Activated CD8-positive, alpha-beta memory T cell treated with anti-CD3 and anti-CD28 coated beads, Interleukin-2, amount 10 ng/mL, durations not matched to agents 7 days and 5 days (primary cell): ENCODE results near the gene ARHGAP5. TPM values are rescaled to one million over a fixed set of nuclear protein-coding genes. Genes with fewer than 3 reads are reported as not detected.

Experiments
- ATAC-seq: fragments of 150-1000 bp; cut with Tn5 transposase; one replicate; pipeline ENCODE4 v1.10.0; 2021; ENCODE audit warnings: moderate library complexity
- CTCF ChIA-PET: fragments of 350-600 bp; sonication (Branson Sonifier 250); formaldehyde crosslinking; loops from one replicate; lab custom pipeline; 2021; ENCODE audit warnings: antibody characterized with exemption; lab: Charles Lee
- DNase-seq: peaks from one replicate; pipeline ENCODE4 v3.0.0-alpha.2; 2020
- H3K27ac Mint-ChIP-seq: one replicate; pipeline ENCODE4 v1.8.0; 2021; ENCODE audit warnings: mild to moderate bottlenecking, mixed read lengths
- H3K27me3 Mint-ChIP-seq: one replicate; pipeline ENCODE4 v1.8.0; 2021; ENCODE audit warnings: mixed read lengths
- H3K36me3 Mint-ChIP-seq: one replicate; pipeline ENCODE4 v1.8.0; 2021; ENCODE audit warnings: mild to moderate bottlenecking, mixed read lengths
- H3K4me1 Mint-ChIP-seq: one replicate; pipeline ENCODE4 v1.8.0; 2021; ENCODE audit warnings: mixed read lengths
- H3K4me3 Mint-ChIP-seq: one replicate; pipeline ENCODE4 v1.8.0; 2021; ENCODE audit warnings: mild to moderate bottlenecking, moderate library complexity, mixed read lengths
- H3K9me3 Mint-ChIP-seq: one replicate; pipeline ENCODE4 v1.8.0; 2022; ENCODE audit warnings: low read depth, mixed read lengths
- total RNA-seq, 2 experiments: library from RNA; stranded (reverse); gene quantifications; one replicate each; pipeline ENCODE4 v1.2.3, GENCODE V29; 2021

ARHGAP5 gene
- total RNA-seq, 2 experiments from 2014 or later: 25.8 to 29.4 TPM

GRCh38 chr14:32055175-32055574 is 21.9 kb upstream of the ARHGAP5 start:
- no peak for DNase-seq
- Mint-ChIP-seq H3K4me3 (no peak overlapping the region), H3K4me1 (no peaks in the 10 kb centered on the region), H3K36me3 (no peaks in the 10 kb centered on the region), H3K27me3 (peaks cover 18% of the 10 kb centered on the region), H3K27ac (no peak overlapping the region), H3K9me3 (no peaks in the 10 kb centered on the region)
- CTCF ChIA-PET: interaction anchor here (0.9 kb wide), 1 partner anchor 196 kb away, joined by 3 read pairs; no protein-coding TSS in a partner anchor
- ATAC-seq: no peak

GRCh38 chr14:32059702-32060101 is 17.4 kb upstream of the ARHGAP5 start:
- DNase-seq: no peak
- Mint-ChIP-seq H3K27ac (no peak overlapping the region), H3K4me3 (no peak overlapping the region), H3K9me3 (no peaks in the 10 kb centered on the region), H3K36me3 (no peaks in the 10 kb centered on the region), H3K4me1 (no peaks in the 10 kb centered on the region), H3K27me3 (peaks cover 23% of the 10 kb centered on the region)
- no peak for ATAC-seq
- CTCF ChIA-PET: interaction anchor here (1.0 kb wide), 1 partner anchor 10 kb away, joined by 3 read pairs; no protein-coding TSS in a partner anchor

GRCh38 chr14:32064931-32065330 is 12.2 kb upstream of the ARHGAP5 start:
- CTCF ChIA-PET: interaction anchor here (1.0 to 1.6 kb wide), 2 partner anchors 9 to 190 kb away, joined by 3 to 4 read pairs; no protein-coding TSS in a partner anchor
- Mint-ChIP-seq H3K27me3 (peaks cover 12% of the 10 kb centered on the region), H3K27ac (no peak overlapping the region), H3K9me3 (no peaks in the 10 kb centered on the region), H3K4me3 (no peak overlapping the region), H3K36me3 (no peaks in the 10 kb centered on the region), H3K4me1 (no peaks in the 10 kb centered on the region)
- ATAC-seq (no peak), DNase-seq (no peak)

- Mint-ChIP-seq H3K4me3 (no peak overlapping the region), H3K36me3 (no peaks in the 10 kb centered on the region), H3K4me1 (no peaks in the 10 kb centered on the region), H3K27me3 (peaks cover 6% of the 10 kb centered on the region), H3K27ac (no peak overlapping the region), H3K9me3 (no peaks in the 10 kb centered on the region)
- CTCF ChIA-PET: interaction anchor here (1.1 to 11.7 kb wide), 3 partner anchors 9 to 183 kb away, joined by 3 to 129 read pairs (median 3); no protein-coding TSS in a partner anchor
- DNase-seq: no peak
- ATAC-seq: no peak
Measured at GRCh38 chr14:32068708-32069107, 8.4 kb upstream of the ARHGAP5 start.

- no peaks in the 10 kb centered on the region for H3K4me1 Mint-ChIP-seq
- no peak overlapping the region for H3K4me3 Mint-ChIP-seq
- no peaks in the 10 kb centered on the region for H3K9me3 Mint-ChIP-seq
- no peaks in the 10 kb centered on the region for H3K36me3 Mint-ChIP-seq
- DNase-seq (no peak), ATAC-seq (no peak)
- H3K27ac Mint-ChIP-seq: no peak overlapping the region
- CTCF ChIA-PET: interaction anchor here (1.4 to 11.7 kb wide), 2 partner anchors 136 to 182 kb away, joined by 3 to 129 read pairs; no protein-coding TSS in a partner anchor
- peaks cover 15% of the 10 kb centered on the region for H3K27me3 Mint-ChIP-seq
Measured at GRCh38 chr14:32070282-32070681, 6.8 kb upstream of the ARHGAP5 start.

- Mint-ChIP-seq H3K27me3 (peaks cover 18% of the 10 kb centered on the region), H3K9me3 (no peaks in the 10 kb centered on the region), H3K36me3 (no peaks in the 10 kb centered on the region), H3K27ac (no peak overlapping the region), H3K4me3 (no peak overlapping the region), H3K4me1 (peaks cover 5% of the 10 kb centered on the region)
- DNase-seq: no peak
- CTCF ChIA-PET: interaction anchor here (0.6 to 11.7 kb wide), 9 partner anchors 8 to 563 kb away, joined by 3 to 129 read pairs (median 4); no protein-coding TSS in a partner anchor
- ATAC-seq: no peak
Measured at GRCh38 chr14:32072676-32073075, 4.4 kb upstream of the ARHGAP5 start.

- Mint-ChIP-seq H3K4me1 (peaks cover 11% of the 10 kb centered on the region), H3K27me3 (peaks cover 18% of the 10 kb centered on the region), H3K4me3 (no peak overlapping the region), H3K36me3 (peaks cover 2% of the 10 kb centered on the region), H3K27ac (no peak overlapping the region), H3K9me3 (no peaks in the 10 kb centered on the region)
- ATAC-seq: no peak
- peak; percentile 61 for DNase-seq
- CTCF ChIA-PET: interaction anchor here (0.6 to 11.7 kb wide), 12 partner anchors 9 to 1360 kb away, joined by 3 to 129 read pairs (median 4); partner anchors contain the start of genes RNU6-7 and RNU6-8
Measured at GRCh38 chr14:32073537-32074189, 3.4 kb upstream of the ARHGAP5 start.

- Mint-ChIP-seq H3K4me1 (peaks cover 20% of the 10 kb centered on the region), H3K27me3 (peaks cover 16% of the 10 kb centered on the region), H3K36me3 (peaks cover 2% of the 10 kb centered on the region), H3K4me3 (no peak overlapping the region), H3K27ac (no peak overlapping the region), H3K9me3 (no peaks in the 10 kb centered on the region)
- ATAC-seq: no peak
- DNase-seq: no peak
- CTCF ChIA-PET: interaction anchor here (11.7 kb wide), 1 partner anchor 177 kb away, joined by 129 read pairs; no protein-coding TSS in a partner anchor
Measured at GRCh38 chr14:32074887-32075572, 2.1 kb upstream of the ARHGAP5 start.

- H3K27ac Mint-ChIP-seq: peak overlapping the region; percentile 79
- DNase-seq: peak; percentile 40
- no peaks in the 10 kb centered on the region for H3K9me3 Mint-ChIP-seq
Measured at GRCh38 chr14:32075672-32076277, 1.3 kb upstream of the ARHGAP5 start.

GRCh38 chr14:32076278-32077080 is 625 bp upstream of the ARHGAP5 start:
- DNase-seq (peak; percentile 83), ATAC-seq (peak; percentile 72)
- Mint-ChIP-seq H3K9me3 (no peaks in the 10 kb centered on the region), H3K27me3 (peaks cover 16% of the 10 kb centered on the region), H3K4me1 (peaks cover 27% of the 10 kb centered on the region), H3K36me3 (peaks cover 3% of the 10 kb centered on the region), H3K27ac (peak overlapping the region; percentile 79), H3K4me3 (peak overlapping the region; percentile 84)
- CTCF ChIA-PET: interaction anchor here (0.6 to 11.7 kb wide), 5 partner anchors 34 to 393 kb away, joined by 3 to 129 read pairs (median 3); no protein-coding TSS in a partner anchor

More at GRCh38 chr14:32075672-32076277, 1.3 kb upstream of the ARHGAP5 start:
- peaks cover 23% of the 10 kb centered on the region for H3K4me1 Mint-ChIP-seq
- peak; percentile 16 for ATAC-seq
- peaks cover 2% of the 10 kb centered on the region for H3K36me3 Mint-ChIP-seq
- peak overlapping the region; percentile 84 for H3K4me3 Mint-ChIP-seq
- H3K27me3 Mint-ChIP-seq: peaks cover 16% of the 10 kb centered on the region
- CTCF ChIA-PET: interaction anchor here (0.6 to 11.7 kb wide), 5 partner anchors 33 to 394 kb away, joined by 3 to 129 read pairs (median 3); no protein-coding TSS in a partner anchor

GRCh38 chr14:32078023-32078857 is 1.1 kb downstream of the ARHGAP5 start:
- peaks cover 3% of the 10 kb centered on the region for H3K36me3 Mint-ChIP-seq
- ATAC-seq (peak; percentile 3), DNase-seq (no peak)
- no peaks in the 10 kb centered on the region for H3K9me3 Mint-ChIP-seq
- peak overlapping the region; percentile 87 for H3K27ac Mint-ChIP-seq
- peaks cover 29% of the 10 kb centered on the region for H3K4me1 Mint-ChIP-seq
- H3K4me3 Mint-ChIP-seq: peak overlapping the region; percentile 84
- CTCF ChIA-PET: interaction anchor here (0.5 to 11.7 kb wide), 5 partner anchors 78 to 1414 kb away, joined by 3 to 129 read pairs (median 3); partner anchors contain the start of gene RNU6-8
- H3K27me3 Mint-ChIP-seq: peaks cover 16% of the 10 kb centered on the region
